Psoas muscle (tissue), 8 donors: Measurements from ENCODE around the gene ORC1. TPM values are rescaled to one million over a fixed set of nuclear protein-coding genes. Genes with fewer than 3 reads are reported as not detected.

ENCODE experiments used
- ATAC-seq, 4 donors: fragments of 200-7000 bp; cut with Tn5 transposase; one replicate each; pipeline ENCODE4 v1.9.1; 2020; ENCODE audit warnings: moderate library complexity in 3 of 4, mild to moderate bottlenecking in 2 of 4
- DNase-seq, 2 donors: peaks; one replicate each; pipeline ENCODE4 v3.0.0-alpha.2; 2020
- H3K27ac ChIP-seq: fragments of 200-600 bp; one replicate; pipeline ENCODE4 v1.8.0; 2022
- H3K27me3 ChIP-seq, 3 donors: fragments of 200-600 bp in 1 of 3; one replicate each; pipeline versions ENCODE4 v1.6.1 to v1.8.0; 2013 to 2022; ENCODE audit warnings: low read length in 2 of 3, mild to moderate bottlenecking in 2 of 3, moderate library complexity in 1 of 3; ENCODE audit not compliant: insufficient read depth in 3 of 3
- H3K36me3 ChIP-seq, 2 donors: fragments of 200-600 bp in 1 of 2; one replicate each; pipeline versions ENCODE4 v1.6.1 to v1.8.0; 2013 to 2022; ENCODE audit warnings: low read depth in 1 of 2, mild to moderate bottlenecking in 1 of 2, moderate library complexity in 1 of 2; ENCODE audit not compliant: insufficient read depth in 1 of 2
- H3K4me1 ChIP-seq: fragments of 200-600 bp; one replicate; pipeline ENCODE4 v1.8.0; 2022
- H3K4me3 ChIP-seq: fragments of 200-600 bp; one replicate; pipeline ENCODE4 v1.8.0; 2022; ENCODE audit warnings: mild to moderate bottlenecking
- H3K9me3 ChIP-seq: fragments of 200-600 bp; one replicate; pipeline ENCODE4 v1.8.0; 2022
- WGBS, 3 donors: extraction: QIAGEN DNeasy Blood & Tissue Kit; methylation state at CpG; one replicate each; pipeline versions ENCODE4 v1.1.6 to v1.1.7; 2013; 5-methylcytosine and 5-hydroxymethylcytosine counted together
- intact Hi-C, 2 donors: fragments of 100-400 bp; cut with DNase I; formaldehyde crosslinking; loops; one replicate each; pipeline versions ENCODE4 v1.11.0 to v1.14.2; 2022
- polyA plus RNA-seq, 3 donors: library from polyadenylated mRNA; stranded (reverse); fragments of 200-250 nt; gene quantifications; one replicate each; pipeline ENCODE4 v1.2.3, GENCODE V29; 2013
- total RNA-seq, 4 donors: library from RNA; stranded (reverse); fragmentation: NEBNext Ultra II Directional in 2 of 4; extraction: Animal tissue kit (Norgen Biotek cat#: 25700) in 2 of 4; gene quantifications; one replicate each; pipeline versions ENCODE4 v1.2.1 to v1.2.4, GENCODE V29; 2021 to 2023
- TF ChIP-seq, protein P1 (sequence below): fragments of 200-600 bp; IDR thresholded peaks from one replicate; pipeline ENCODE4 v1.8.0; 2022; ENCODE audit warnings: antibody characterized with exemption
- donor health status: healthy with polysubstance abuse.
- donor health status: DM: no; HTN: no; CAD: no; lungs with moderate emphysema.
- donor health status: Bipolar disorder and iron deficiency.
- donor health status: healthy.
- donor health status: DM: yes; HTN: yes; CAD: no.
- donor health status: DM: no; HTN: no; CAD: no.
- donor health status: DM: no; HTN: no; CAD: no.
- donor health status: DM: yes; HTN: yes; CAD: no.

The ORC1 gene
- total and polyA plus RNA-seq, 7 donors: 0.10 to 6.0 (median 0.20) TPM

- peaks cover 3 to 30% of the 10 kb centered on the region in 2 donors for H3K36me3 ChIP-seq
- H3K27ac ChIP-seq: peak overlapping the region; percentile 95
- intact Hi-C loops: loop anchor here in 1 of 2 donors (2.0 kb wide), 1 partner anchor 37 kb away; the partner anchor contains the start of gene CC2D1B
- H3K27me3 ChIP-seq: no peaks in the 10 kb centered on the region
- DNase-seq (no peak), ATAC-seq (peak; percentile 12 to 37 (median 28))
- peak overlapping the region; percentile 92 for H3K4me3 ChIP-seq
- 1 to 2% (median 1%) methylated on average over 16 of the region's 16 CpGs for WGBS, 3 donors
- H3K4me1 ChIP-seq: peaks cover 15% of the 10 kb centered on the region
- H3K9me3 ChIP-seq: no peaks in the 10 kb centered on the region
- TF ChIP-seq, protein P1, sequence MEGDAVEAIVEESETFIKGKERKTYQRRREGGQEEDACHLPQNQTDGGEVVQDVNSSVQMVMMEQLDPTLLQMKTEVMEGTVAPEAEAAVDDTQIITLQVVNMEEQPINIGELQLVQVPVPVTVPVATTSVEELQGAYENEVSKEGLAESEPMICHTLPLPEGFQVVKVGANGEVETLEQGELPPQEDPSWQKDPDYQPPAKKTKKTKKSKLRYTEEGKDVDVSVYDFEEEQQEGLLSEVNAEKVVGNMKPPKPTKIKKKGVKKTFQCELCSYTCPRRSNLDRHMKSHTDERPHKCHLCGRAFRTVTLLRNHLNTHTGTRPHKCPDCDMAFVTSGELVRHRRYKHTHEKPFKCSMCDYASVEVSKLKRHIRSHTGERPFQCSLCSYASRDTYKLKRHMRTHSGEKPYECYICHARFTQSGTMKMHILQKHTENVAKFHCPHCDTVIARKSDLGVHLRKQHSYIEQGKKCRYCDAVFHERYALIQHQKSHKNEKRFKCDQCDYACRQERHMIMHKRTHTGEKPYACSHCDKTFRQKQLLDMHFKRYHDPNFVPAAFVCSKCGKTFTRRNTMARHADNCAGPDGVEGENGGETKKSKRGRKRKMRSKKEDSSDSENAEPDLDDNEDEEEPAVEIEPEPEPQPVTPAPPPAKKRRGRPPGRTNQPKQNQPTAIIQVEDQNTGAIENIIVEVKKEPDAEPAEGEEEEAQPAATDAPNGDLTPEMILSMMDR: no peak
These were observed 582 bp downstream of the ORC1 start for GRCh38 chr1:52403566-52404115.

DNA sequence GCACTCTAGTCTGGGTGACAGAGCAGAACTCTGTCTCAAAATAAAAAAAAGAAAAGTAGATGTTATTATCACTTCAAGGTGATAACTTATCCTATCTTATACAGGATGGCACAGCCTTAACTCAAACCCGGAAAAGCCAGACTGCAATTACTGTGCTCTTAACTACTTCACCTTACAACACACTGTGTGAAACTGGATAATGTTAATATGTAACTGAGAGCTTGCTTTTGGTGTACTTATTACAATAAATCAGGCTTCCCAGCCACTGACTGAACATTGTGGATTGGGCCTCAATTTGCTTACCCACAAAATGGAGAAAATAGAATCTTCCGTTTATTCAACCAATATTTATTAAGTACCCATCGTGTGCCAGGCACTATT is 1.4 kb downstream of the ORC1 start:
- ATAC-seq (no peak), DNase-seq (no peak)
- peaks cover 0 to 22% of the 10 kb centered on the region in 2 donors for H3K36me3 ChIP-seq
- WGBS, 3 donors: 59 to 67% (median 61%) methylated on average over 3 of the region's 3 CpGs
- no peak overlapping the region for H3K27ac ChIP-seq
- intact Hi-C loops: no loop called here
- H3K9me3 ChIP-seq: no peaks in the 10 kb centered on the region
- no peak overlapping the region for H3K4me3 ChIP-seq
- no peaks in the 10 kb centered on the region for H3K27me3 ChIP-seq
- peaks cover 15% of the 10 kb centered on the region for H3K4me1 ChIP-seq
- TF ChIP-seq, protein P1: no peak

DNA sequence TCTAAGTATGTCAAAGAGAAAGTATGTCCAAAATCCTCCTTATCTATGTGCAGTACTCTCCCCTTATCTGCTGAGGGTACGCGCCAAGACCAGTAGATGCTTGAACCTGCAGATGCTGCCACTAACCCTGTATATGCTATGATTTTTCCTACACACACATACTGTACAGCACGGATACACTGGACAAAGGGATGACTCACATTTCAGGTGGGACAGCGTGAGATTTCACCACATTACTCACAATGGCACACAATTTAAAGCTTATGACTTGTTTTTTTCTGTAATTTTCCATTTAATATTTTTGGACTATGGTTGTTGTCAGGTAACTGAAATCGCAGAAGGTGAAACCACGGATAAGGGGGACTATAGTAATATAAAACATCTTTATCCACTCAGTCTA is 4.1 kb downstream of the ORC1 start:
- DNase-seq (no peak), ATAC-seq (no peak)
- TF ChIP-seq, protein P1: no peak
- intact Hi-C loops: no loop called here
- Histone ChIP-seq H3K27me3 (no peaks in the 10 kb centered on the region), H3K36me3 (no peaks in the 10 kb centered on the region), H3K27ac (no peak overlapping the region), H3K4me3 (no peak overlapping the region), H3K4me1 (peaks cover 7% of the 10 kb centered on the region), H3K9me3 (no peaks in the 10 kb centered on the region)
- 90 to 96% (median 95%) methylated on average over 6 of the region's 6 CpGs for WGBS, 3 donors

- H3K4me1 ChIP-seq: peaks cover 6% of the 10 kb centered on the region
- no peak for ATAC-seq
- H3K36me3 ChIP-seq: no peaks in the 10 kb centered on the region
- H3K9me3 ChIP-seq: no peaks in the 10 kb centered on the region
- TF ChIP-seq, protein P1: no peak
- 93 to 97% (median 96%) methylated on average over 3 of the region's 3 CpGs for WGBS, 3 donors
- no peak for DNase-seq
- H3K4me3 ChIP-seq: no peak overlapping the region
- no peaks in the 10 kb centered on the region for H3K27me3 ChIP-seq
- intact Hi-C loops: no loop called here
- no peak overlapping the region for H3K27ac ChIP-seq
These were observed 4.6 kb downstream of the ORC1 start for GRCh38 chr1:52399629-52400028.

GRCh38 chr1:52393174-52393573 is 11.0 kb downstream of the ORC1 start:
- intact Hi-C loops: no loop called here
- ATAC-seq: no peak
- Histone ChIP-seq H3K4me3 (no peak overlapping the region), H3K27ac (no peak overlapping the region), H3K27me3 (no peaks in the 10 kb centered on the region), H3K9me3 (no peaks in the 10 kb centered on the region), H3K4me1 (no peaks in the 10 kb centered on the region), H3K36me3 (no peaks in the 10 kb centered on the region)
- TF ChIP-seq, protein P1: no peak
- no peak for DNase-seq
- 95 to 98% (median 96%) methylated on average over 5 of the region's 5 CpGs for WGBS, 3 donors
